CD4-positive, alpha-beta T cell treated with Interleukin-12 subunit alpha and Interleukin-12 subunit beta, for 1 hour (primary cell): ENCODE measurements around the gene EXOC4.
"Not testable (repeated sequence)": the region's sequence is repeated elsewhere in the genome, so short reads cannot be mapped to it uniquely, and the experiment has no call there.

ENCODE experiments used
- DNase-seq: peaks from one replicate; pipeline ENCODE4 v3.0.0-alpha.2; 2020

The EXOC4 gene

DNA sequence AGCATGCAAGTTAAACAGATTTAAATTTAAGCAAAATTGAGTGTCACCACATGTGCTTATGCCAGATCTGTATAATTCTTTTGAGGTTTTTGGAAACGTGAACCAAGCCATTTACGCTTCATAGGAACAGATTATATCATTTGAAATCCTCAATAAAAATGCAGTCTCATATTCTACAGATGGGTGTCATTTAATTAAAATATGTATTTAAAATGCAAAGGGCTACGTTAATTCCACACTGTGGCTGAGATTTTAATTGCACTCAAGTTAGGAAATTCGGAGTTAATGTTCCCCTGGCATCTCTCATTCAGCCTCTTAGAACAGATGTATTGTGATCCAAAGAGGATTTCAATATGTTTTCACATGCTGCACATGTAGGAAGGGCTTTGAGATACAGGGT lies 709.8 kb downstream of the EXOC4 start:
- DNase-seq, result no peak

- DNase-seq, result no peak
Observed at GRCh38 chr7:133963629-133964028, 710.8 kb downstream of the EXOC4 start.

DNA sequence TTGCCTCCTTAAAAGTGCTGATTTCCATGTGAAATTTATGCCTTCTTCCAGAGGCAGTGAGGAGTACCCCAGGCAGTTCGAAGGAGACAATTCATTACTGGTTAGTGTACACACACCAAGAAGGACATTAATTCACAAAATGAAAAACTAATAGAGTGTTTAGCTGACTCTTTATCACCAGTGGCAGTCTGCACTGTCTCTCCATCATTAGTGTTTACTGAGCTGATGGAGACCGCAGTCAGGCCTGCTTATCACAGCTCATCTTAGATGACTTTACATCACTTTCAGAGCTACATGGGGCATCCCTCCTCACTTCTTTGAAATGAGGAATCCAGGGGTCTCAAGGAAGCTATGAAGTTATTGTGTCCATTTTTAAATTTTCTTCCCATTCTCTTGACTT lies 718.7 kb downstream of the EXOC4 start:
- DNase-seq, result no peak

GRCh38 chr7:133973710-133974109 lies 720.8 kb downstream of the EXOC4 start:
- DNase-seq, result no peak

DNA sequence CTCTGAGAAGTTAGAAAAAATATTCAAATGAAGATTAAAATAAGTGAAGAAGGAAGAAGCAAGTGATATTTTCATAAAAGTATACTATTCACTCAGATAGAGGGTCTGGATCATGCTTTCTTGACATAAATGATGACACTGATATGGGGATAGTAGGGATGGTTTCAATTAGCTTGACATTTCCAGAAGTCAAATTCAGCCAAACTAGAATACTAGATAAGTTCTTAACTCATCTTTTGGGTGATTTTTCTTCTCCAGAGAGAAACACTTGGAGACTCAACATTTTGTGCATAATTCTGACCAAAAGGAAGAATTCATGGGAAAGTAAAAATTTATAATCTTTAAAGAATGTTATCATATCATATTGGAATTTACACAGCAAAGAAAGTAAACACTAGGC lies 722.3 kb downstream of the EXOC4 start:
- no peak for DNase-seq

DNA sequence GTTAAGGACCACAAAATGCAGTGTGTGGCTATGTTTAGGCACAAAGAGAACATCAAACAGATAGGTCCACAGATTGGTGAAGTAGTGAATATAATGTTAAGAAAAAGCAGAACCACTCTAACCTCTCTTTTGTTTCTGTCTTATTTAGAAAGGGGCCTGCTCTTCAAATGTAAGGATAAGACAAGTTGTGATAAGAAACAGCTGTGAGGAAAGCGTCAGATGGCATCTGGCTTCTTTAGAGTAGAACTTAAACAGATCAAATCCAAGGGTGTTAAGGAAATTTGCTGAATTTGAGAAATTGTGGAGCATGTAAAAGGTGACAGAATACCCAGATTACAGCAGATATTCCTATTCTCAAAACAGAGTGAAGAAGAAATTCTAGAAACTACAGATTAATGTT lies 723.3 kb downstream of the EXOC4 start:
- no peak for DNase-seq

DNA sequence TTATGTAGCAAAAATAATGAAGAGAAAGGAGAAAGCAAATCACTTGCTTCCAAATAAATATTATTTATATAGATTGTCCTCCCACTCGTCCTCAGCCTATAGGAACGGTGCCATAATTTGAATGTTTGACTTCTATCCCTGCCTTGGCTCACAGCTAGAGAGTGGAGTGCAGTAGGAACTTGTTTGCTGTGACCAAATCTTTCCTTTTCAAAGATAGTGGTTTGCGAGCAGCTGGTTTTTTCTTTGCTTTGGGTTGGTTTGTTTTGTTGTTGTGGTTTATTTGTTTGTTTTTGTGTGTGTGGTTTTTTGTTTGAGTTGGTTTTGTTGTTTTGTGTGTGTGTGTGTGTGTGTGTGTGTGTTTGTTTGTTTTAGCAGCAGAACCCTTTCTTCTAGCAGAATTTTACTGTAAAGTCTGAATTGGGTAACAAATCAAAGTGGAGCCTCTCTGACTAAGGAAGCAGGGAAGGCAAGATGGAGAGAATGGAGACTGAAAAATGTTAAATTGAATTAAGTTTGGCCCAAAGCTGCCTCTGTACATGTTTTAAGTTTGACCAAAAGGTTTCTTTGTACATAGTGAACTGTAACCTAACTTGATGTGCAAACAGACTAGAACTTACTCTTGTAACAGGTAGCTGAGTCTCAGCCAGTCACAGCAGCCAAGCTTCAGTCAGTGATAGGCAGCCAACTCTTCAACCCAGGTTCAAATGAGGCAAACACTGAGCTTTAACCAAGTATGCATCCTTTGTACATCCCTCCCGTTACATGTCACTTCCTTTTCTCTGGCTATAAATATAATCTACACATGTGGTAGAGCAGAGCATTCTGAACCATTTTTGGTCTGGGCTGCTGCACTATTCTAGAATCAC lies 724.8 kb downstream of the EXOC4 start:
- no peak for DNase-seq

- no peak for DNase-seq
Observed at GRCh38 chr7:133978502-133979295, 725.8 kb downstream of the EXOC4 start.

DNA sequence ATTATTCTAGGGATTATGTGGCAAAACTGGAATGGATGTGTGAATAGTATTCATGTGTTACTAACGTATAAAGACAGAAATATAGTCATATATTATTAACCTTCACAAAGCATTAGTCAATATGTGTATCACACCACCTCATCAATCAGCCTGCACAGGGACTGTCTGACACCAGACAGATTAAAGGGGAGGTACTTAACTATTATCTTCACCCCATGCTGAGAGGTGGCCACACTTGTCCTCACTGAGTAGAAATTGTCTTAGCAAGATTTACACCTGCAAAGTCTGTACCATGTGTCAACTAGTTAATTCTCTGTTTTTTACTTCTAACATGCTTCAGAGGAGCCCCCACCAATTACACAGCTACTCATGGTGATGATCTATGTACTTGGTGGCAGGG lies 727.9 kb downstream of the EXOC4 start:
- no peak for DNase-seq

DNA sequence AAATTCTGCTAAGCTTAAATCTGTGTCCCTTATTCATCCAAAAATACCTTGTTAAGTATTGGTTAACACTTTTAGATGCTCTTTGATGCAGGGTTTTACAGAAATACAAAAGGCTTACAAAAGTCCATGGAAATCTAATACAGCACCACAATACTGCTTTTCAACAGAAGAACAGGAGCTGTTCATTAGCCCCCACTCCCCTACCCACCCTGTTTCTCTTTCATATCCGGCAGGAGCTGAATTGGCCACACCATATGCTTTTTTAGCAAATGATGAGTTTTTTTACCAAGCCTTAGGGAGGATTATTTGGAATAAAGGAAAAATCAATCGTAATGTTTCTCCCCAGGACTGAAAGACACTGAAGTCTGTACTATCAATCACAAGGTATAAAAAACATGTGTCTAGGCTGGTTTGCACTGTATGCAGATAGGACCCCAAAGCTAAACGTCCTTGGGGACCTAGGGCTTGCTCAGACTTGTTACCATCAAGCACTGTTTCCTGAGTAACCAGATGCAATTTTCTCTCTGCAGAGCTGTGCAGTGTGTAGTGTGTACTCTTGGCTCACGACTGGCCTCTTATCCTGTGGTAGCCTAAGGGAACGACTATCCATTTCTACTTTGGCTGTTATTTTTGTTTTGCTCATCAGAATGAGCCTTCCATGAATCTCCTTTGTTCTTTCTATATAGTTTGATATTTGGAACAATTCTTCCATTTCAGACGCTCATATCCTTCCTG lies 731.0 kb downstream of the EXOC4 start:
- DNase-seq, result no peak

GRCh38 chr7:133985300-133985699 lies 732.4 kb downstream of the EXOC4 start:
- DNase-seq, result no peak

DNA sequence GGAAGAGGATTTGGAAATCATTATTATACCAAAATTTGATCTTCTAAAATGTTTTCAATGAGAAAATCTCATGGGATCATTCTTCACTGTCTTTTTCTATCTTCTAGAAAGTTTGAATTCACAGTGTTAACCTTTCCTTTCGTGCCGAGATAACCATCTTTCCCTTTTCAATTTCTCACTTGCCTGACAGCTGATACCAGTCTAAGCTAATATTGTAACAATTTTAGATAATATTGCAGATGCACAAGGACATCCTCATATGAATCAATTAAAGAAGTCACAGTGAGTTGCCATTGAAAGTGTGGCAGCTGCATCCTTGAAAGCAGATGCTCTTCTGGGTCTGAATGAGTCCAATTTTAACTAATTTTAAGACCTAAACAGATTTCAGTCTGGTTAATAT lies 734.7 kb downstream of the EXOC4 start:
- no peak for DNase-seq

DNA sequence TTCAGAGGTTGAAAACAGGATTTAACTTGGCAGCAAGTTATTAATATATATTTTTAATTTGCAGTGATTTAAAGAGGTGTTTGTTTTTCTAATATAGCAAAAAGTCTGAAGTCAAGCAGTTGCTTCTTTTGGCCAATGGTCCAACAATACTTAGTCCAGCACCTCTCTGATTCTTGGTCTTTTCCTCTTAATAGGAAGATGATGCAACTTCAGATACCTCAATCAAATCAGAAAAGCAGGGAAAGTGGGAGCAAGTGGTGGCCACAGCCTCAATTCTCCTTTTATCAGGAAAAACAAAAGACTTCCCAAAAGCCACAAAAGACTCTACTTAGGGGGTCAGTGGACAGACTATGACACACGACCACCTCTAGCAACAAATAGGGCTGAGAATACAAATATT lies 740.7 kb downstream of the EXOC4 start:
- no peak for DNase-seq

GRCh38 chr7:133994100-133994499 lies 741.2 kb downstream of the EXOC4 start:
- not testable (repeated sequence) for DNase-seq

DNA sequence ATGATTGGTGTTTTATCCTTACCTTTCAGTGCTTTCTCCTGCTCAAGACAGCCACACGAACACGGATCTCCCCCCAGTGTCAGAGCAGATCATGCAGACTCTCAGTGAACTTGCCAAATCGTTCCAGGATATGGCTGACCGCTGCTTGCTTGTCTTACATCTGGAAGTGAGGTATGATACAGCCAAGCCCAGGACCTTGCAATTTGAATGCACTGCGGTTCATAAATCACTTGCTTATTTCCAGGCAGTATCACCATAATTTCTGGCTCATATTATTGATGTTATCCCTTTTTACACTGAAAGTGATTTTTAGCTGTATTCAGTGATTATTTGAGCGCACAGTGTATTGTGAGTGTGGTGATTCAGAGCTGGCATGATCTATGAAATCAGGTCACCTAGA lies 744.6 kb downstream of the EXOC4 start:
- no peak for DNase-seq

DNA sequence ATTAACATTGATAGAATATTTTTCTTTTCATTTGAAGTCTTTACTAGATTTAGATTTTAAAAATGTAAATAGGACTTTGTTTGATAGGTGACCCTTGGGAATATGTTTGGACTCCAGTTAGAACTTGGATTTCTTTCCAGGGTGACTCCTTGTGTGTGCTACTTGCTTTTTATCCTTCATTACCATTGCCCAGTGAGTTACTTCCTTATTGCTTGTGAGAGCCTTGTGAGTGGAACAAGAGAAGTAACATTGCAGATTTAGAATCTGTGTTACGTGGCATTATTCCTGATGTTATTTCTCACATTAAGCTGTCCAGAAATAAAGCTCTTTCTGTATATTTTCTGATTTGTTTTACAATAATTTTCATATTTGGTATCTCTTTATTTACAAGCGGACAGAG lies 746.3 kb downstream of the EXOC4 start:
- no peak for DNase-seq

- no peak for DNase-seq
Observed at GRCh38 chr7:134004829-134005505, 752.1 kb downstream of the EXOC4 start.

GRCh38 chr7:134009314-134010110 lies 756.6 kb downstream of the EXOC4 start:
- DNase-seq, result no peak

DNA sequence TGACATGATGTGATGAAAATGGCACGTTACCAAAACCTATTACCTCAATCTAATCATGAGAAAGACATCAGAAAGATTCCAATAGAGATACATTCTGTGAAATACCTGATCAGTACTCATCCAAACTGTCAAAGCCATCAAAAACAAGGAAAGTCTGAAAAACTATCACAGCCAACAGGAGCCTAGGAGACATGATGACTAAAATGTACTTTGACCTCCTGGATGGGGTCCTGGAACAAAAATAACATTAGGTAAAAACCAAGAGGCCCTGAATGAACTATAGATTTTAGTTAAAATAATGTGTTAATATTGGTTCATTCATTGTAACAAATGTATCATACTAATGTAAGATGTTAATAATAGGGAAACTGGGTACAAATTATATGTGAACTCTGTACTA lies 760.4 kb downstream of the EXOC4 start:
- no peak for DNase-seq

DNA sequence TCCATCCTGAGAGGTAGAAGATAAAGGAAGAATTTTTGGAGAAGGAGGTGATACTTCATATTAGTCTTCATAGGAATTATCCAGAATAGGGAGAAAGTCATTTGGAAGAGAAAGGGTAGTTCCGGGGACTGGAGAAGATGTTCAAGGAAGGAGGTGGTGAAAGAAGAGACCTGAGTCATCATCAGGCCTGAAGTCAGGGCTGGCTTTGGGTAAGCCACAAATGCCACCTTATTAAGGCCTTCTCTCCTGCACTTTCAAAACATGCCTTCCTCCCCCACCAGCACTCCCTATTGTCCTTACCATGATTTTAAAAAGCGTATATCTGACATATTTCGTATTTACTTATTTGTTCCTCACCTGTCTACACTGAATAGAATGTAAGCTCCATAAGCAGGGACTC lies 762.1 kb downstream of the EXOC4 start:
- DNase-seq, result no peak

DNA sequence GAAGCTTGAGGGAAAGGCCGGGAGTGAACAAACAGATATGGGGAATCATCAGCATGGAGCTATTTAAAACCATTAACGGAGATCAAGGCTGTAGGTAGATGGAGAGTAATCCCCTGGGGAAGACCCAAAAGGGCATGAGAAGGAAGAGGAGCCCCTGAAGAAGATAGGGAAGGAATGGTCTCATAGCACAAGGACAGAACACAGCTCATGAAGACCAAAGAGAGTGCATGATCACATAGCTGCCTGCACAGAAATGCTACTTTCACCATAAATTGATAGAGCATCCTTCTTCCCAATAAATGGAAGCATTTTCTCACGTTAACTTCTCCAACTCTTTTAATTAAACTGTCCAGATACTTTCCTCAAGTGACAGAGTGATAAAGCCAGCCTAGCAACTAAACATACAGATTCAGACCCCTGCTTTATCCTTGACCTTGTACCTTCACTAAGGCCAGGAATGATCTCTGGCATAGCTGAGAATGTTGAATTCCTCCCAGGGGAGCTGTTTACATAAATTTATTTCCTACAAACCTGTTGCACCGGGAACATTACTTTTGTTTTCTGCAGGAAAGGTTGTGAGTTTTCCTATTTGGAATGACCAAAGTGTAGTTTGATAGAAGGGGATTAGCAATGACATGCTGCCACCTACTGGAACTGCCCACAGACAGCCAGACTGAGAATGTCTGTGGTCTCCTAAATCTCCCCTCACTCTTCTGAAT lies 763.5 kb downstream of the EXOC4 start:
- DNase-seq, result no peak

DNA sequence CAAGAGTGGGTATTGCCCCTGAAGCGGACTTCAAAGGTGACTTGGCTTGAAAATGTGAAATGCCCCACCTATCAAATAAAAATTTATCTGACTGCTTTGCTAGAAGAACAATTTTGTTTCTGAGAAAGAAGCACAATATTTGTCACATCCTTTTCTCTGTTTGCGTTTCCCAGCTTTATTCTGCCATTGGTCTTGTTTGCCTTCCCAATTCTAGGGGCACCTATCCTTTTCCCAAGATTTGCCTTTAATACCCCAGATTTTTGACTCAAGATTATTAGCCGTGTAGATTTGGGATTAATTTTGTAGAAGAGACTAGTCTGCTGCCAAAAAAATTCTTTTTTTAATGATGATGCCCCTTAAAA lies 764.0 kb downstream of the EXOC4 start:
- DNase-seq, result no peak
